WTC11 (cell line): Measurements from ENCODE around the gene TSC22D3. TPM values are rescaled to one million over a fixed set of nuclear protein-coding genes. Genes with fewer than 3 reads are reported as not detected.

Experiments
- ATAC-seq: fragments of 200-7000 bp; cut with Tn5 transposase; 2 replicates; pipeline ENCODE4 v1.10.0; 2021; ENCODE audit warnings: mild to moderate bottlenecking, moderate library complexity
- CTCF ChIA-PET: fragments of 300-600 bp; sonication (Branson Sonifier 250); formaldehyde crosslinking; loops from one replicate; lab custom pipeline; 2021; ENCODE audit warnings: antibody characterized with exemption; lab: Charles Lee
- POLR2A ChIA-PET: fragments of 350-600 bp; sonication (Branson Sonifier 250); formaldehyde crosslinking; loops from one replicate; lab custom pipeline; 2021; ENCODE audit warnings: antibody characterized with exemption; lab: Charles Lee
- DNase-seq: peaks from one replicate; pipeline ENCODE4 v3.0.0; 2021; ENCODE audit warnings: low spot score
- H3K27ac Mint-ChIP-seq: 2 replicates; pipeline ENCODE4 v1.8.0; 2021; ENCODE audit warnings: mixed read lengths
- H3K27me3 Mint-ChIP-seq: 2 replicates; pipeline ENCODE4 v1.8.0; 2021; ENCODE audit warnings: low read depth, mild to moderate bottlenecking, moderate library complexity, mixed read lengths
- H3K36me3 Mint-ChIP-seq: 2 replicates; pipeline ENCODE4 v1.8.0; 2021; ENCODE audit warnings: mixed read lengths
- H3K4me1 Mint-ChIP-seq: 2 replicates; pipeline ENCODE4 v1.8.0; 2022; ENCODE audit warnings: mixed read lengths
- H3K4me3 Mint-ChIP-seq: 2 replicates; pipeline ENCODE4 v1.8.0; 2021; ENCODE audit warnings: mild to moderate bottlenecking, moderate library complexity, mixed read lengths
- H3K9me3 Mint-ChIP-seq: 2 replicates; pipeline ENCODE4 v1.8.0; 2021; ENCODE audit warnings: mixed read lengths
- ATF6 ChIP-seq: sonication (generic); formaldehyde crosslinking; IDR thresholded peaks from 2 replicates; pipeline ENCODE4 v1.8.1; 2023; ENCODE audit warnings: mild to moderate bottlenecking, missing genetic modification reagents
- CBFB ChIP-seq: sonication (generic); formaldehyde crosslinking; IDR thresholded peaks from 2 replicates; pipeline ENCODE4 v1.8.1; 2022; ENCODE audit warnings: mild to moderate bottlenecking, low read depth, missing genetic modification reagents
- CDX4 ChIP-seq: fragments of 250-450 bp; sonication (Bioruptor Pico); IDR thresholded peaks from 2 replicates; pipeline ENCODE4 v1.9.0; 2021; ENCODE audit warnings: moderate library complexity, mild to moderate bottlenecking, inconsistent platforms, borderline replicate concordance
- CREM ChIP-seq: sonication (generic); formaldehyde crosslinking; IDR thresholded peaks from 2 replicates; pipeline ENCODE4 v1.8.1; 2022; ENCODE audit warnings: mild to moderate bottlenecking, missing genetic modification reagents, moderate library complexity
- ETV6 ChIP-seq: sonication (generic); formaldehyde crosslinking; IDR thresholded peaks from 2 replicates; pipeline ENCODE4 v1.8.1; 2022; ENCODE audit warnings: mild to moderate bottlenecking, missing genetic modification reagents
- GABPB1 ChIP-seq: sonication (generic); formaldehyde crosslinking; IDR thresholded peaks from 2 replicates; pipeline ENCODE4 v1.8.1; 2023; ENCODE audit warnings: mild to moderate bottlenecking, missing genetic modification reagents
- IRF2 ChIP-seq: sonication (generic); formaldehyde crosslinking; IDR thresholded peaks from 2 replicates; pipeline ENCODE4 v1.8.0; 2022; ENCODE audit warnings: low read depth, missing genetic modification reagents, borderline replicate concordance
- MYBL2 ChIP-seq: sonication (generic); formaldehyde crosslinking; IDR thresholded peaks from 2 replicates; pipeline ENCODE4 v1.8.1; 2023; ENCODE audit warnings: mild to moderate bottlenecking, moderate library complexity, missing genetic modification reagents
- NFE2L1 ChIP-seq: sonication (generic); formaldehyde crosslinking; IDR thresholded peaks from 2 replicates; pipeline ENCODE4 v1.8.1; 2023; ENCODE audit warnings: missing genetic modification reagents
- NFYB ChIP-seq: sonication (generic); formaldehyde crosslinking; conservative IDR thresholded peaks from 2 replicates; pipeline ENCODE4 v1.8.0; 2022; ENCODE audit warnings: low read depth, missing genetic modification reagents
- NR2C2 ChIP-seq: sonication (generic); formaldehyde crosslinking; IDR thresholded peaks from 2 replicates; pipeline ENCODE4 v1.8.0; 2022; ENCODE audit warnings: mild to moderate bottlenecking, missing genetic modification reagents
- PREB ChIP-seq: sonication (generic); formaldehyde crosslinking; IDR thresholded peaks from 2 replicates; pipeline ENCODE4 v1.8.1; 2022; ENCODE audit warnings: mild to moderate bottlenecking, missing genetic modification reagents, moderate library complexity, borderline replicate concordance
- PRRX2 ChIP-seq: fragments of 250-450 bp; sonication (Bioruptor Pico); IDR thresholded peaks from 2 replicates; pipeline ENCODE4 v1.8.0; 2021; ENCODE audit warnings: mild to moderate bottlenecking
- SMAD3 ChIP-seq: sonication (generic); formaldehyde crosslinking; IDR thresholded peaks from 2 replicates; pipeline ENCODE4 v1.8.0; 2022; ENCODE audit warnings: missing genetic modification reagents, mild to moderate bottlenecking, borderline replicate concordance
- SMAD4 ChIP-seq: sonication (generic); formaldehyde crosslinking; IDR thresholded peaks from 2 replicates; pipeline ENCODE4 v1.8.0; 2022; ENCODE audit warnings: mild to moderate bottlenecking, missing genetic modification reagents
- SOX15 ChIP-seq: fragments of 250-450 bp; sonication (Bioruptor Pico); IDR thresholded peaks from 2 replicates; pipeline ENCODE4 v1.9.0; 2021; ENCODE audit warnings: mild to moderate bottlenecking
- STAT6 ChIP-seq: sonication (generic); formaldehyde crosslinking; conservative IDR thresholded peaks from 2 replicates; pipeline ENCODE4 v1.8.1; 2023; ENCODE audit warnings: mild to moderate bottlenecking, low read depth, missing genetic modification reagents, moderate library complexity
- TEAD4 ChIP-seq: sonication (generic); formaldehyde crosslinking; IDR thresholded peaks from 2 replicates; pipeline ENCODE4 v1.8.0; 2022; ENCODE audit warnings: mild to moderate bottlenecking, missing genetic modification reagents
- USF2 ChIP-seq: sonication (generic); formaldehyde crosslinking; IDR thresholded peaks from 2 replicates; pipeline ENCODE4 v1.8.1; 2023; ENCODE audit warnings: mild to moderate bottlenecking, missing genetic modification reagents, moderate library complexity
- ZNF263 ChIP-seq: sonication (generic); formaldehyde crosslinking; IDR thresholded peaks from 2 replicates; pipeline ENCODE4 v1.8.1; 2022; ENCODE audit warnings: low read depth, mild to moderate bottlenecking, moderate library complexity, missing genetic modification reagents
- ZNF512 ChIP-seq: sonication (generic); formaldehyde crosslinking; IDR thresholded peaks from 2 replicates; pipeline ENCODE4 v1.8.1; 2022; ENCODE audit warnings: missing genetic modification reagents, borderline replicate concordance
- ZNF671 ChIP-seq: fragments of 250-450 bp; sonication (Bioruptor Pico); IDR thresholded peaks from 2 replicates; pipeline ENCODE4 v1.8.0; 2021; ENCODE audit warnings: mild to moderate bottlenecking
- total RNA-seq: library from RNA; stranded (reverse); gene quantifications from 3 replicates; pipeline ENCODE4 v1.2.3, GENCODE V29; 2021

The TSC22D3 gene
- total RNA-seq, 1 experiment from 2014 or later, result 15.7 TPM

- ATAC-seq, result no peak
- no peak for DNase-seq
- no peaks in the 10 kb centered on the region for H3K9me3 Mint-ChIP-seq
- H3K4me1 Mint-ChIP-seq, result peaks cover 21% of the 10 kb centered on the region
- H3K4me3 Mint-ChIP-seq, result no peak overlapping the region
- peaks cover 7% of the 10 kb centered on the region for H3K27me3 Mint-ChIP-seq
- POLR2A ChIA-PET, result no interaction called here
- H3K36me3 Mint-ChIP-seq, result no peaks in the 10 kb centered on the region
- TF ChIP-seq PRRX2 (CRISPR knock-in tag) (no peak), STAT6 (CRISPR knock-in tag) (no peak), TEAD4 (no peak), SMAD3 (CRISPR knock-in tag) (no peak), NR2C2 (CRISPR knock-in tag) (no peak)
- no peak overlapping the region for H3K27ac Mint-ChIP-seq
- CTCF ChIA-PET, result interaction anchor here (1.3 kb wide), 1 partner anchor 30 kb away, joined by 5 read pairs; no protein-coding TSS in a partner anchor
Observed at GRCh38 chrX:107744868-107745267, 30.7 kb downstream of the TSC22D3 start.

- no peak for TF ChIP-seq ZNF512 (CRISPR knock-in tag)
- no peak for TF ChIP-seq CBFB
- no peak for TF ChIP-seq PREB (CRISPR knock-in tag)
- no peak for TF ChIP-seq SMAD4
- no peak for TF ChIP-seq CREM (CRISPR knock-in tag)
- no peak for TF ChIP-seq SOX15 (CRISPR knock-in tag)
- no peak for TF ChIP-seq USF2
- no peak for TF ChIP-seq TEAD4
- TF ChIP-seq IRF2 (CRISPR knock-in tag), result no peak
- TF ChIP-seq ETV6 (CRISPR knock-in tag), result no peak
- TF ChIP-seq NFE2L1, result no peak
- no peak for TF ChIP-seq CDX4 (CRISPR knock-in tag)
- TF ChIP-seq GABPB1 (CRISPR knock-in tag), result no peak
- no peak for TF ChIP-seq MYBL2
- no peak for TF ChIP-seq ATF6 (CRISPR knock-in tag)
- no peak for TF ChIP-seq ZNF263 (CRISPR knock-in tag)
- TF ChIP-seq ZNF671, result no peak
- TF ChIP-seq NFYB (CRISPR knock-in tag), result no peak
- no peak for TF ChIP-seq NR2C2 (CRISPR knock-in tag)
- peaks cover 9% of the 10 kb centered on the region; the same call in 1 of the 2 replicates for H3K27me3 Mint-ChIP-seq
- peaks cover 18% of the 10 kb centered on the region for H3K4me1 Mint-ChIP-seq
- H3K36me3 Mint-ChIP-seq, result no peaks in the 10 kb centered on the region
- CTCF ChIA-PET, result interaction anchor here (1.3 kb wide), 1 partner anchor 31 kb away, joined by 5 read pairs; no protein-coding TSS in a partner anchor
- no peak overlapping the region for H3K4me3 Mint-ChIP-seq
- ATAC-seq, result no peak
- no peaks in the 10 kb centered on the region for H3K9me3 Mint-ChIP-seq
- DNase-seq, result no peak
- POLR2A ChIA-PET, result interaction anchor here (1.6 kb wide), 1 partner anchor 12 kb away, joined by 3 read pairs; no protein-coding TSS in a partner anchor
- no peak overlapping the region for H3K27ac Mint-ChIP-seq
Observed at GRCh38 chrX:107743995-107744394, 31.6 kb downstream of the TSC22D3 start.
